Fibroblast of mammary gland (primary cell): ENCODE results near the gene PSMB8.
"Not testable (repeated sequence)": the region's sequence is repeated elsewhere in the genome, so short reads cannot be mapped to it uniquely, and the experiment has no call there.

Source experiments
- DNase-seq: peaks from one replicate; pipeline ENCODE4 v3.0.0-alpha.2; 2010; ENCODE audit warnings: low read depth
- H3K4me3 ChIP-seq: 2 replicates; pipeline ENCODE4 v1.5.1; 2011; ENCODE audit warnings: low read depth, mild to moderate bottlenecking, low read length, moderate library complexity; ENCODE audit not compliant: control insufficient read depth
- TF ChIP-seq, protein P1 (sequence below): conservative IDR thresholded peaks from 2 replicates; pipeline ENCODE4 v1.5.1; 2011; ENCODE audit warnings: low read depth, low read length, inconsistent platforms; ENCODE audit not compliant: control insufficient read depth, insufficient read depth

The PSMB8 gene

GRCh38 chr6:32816746-32817204, 27.1 kb downstream of the PSMB8 start, which contains the start of gene HLA-DOB:
HLA-DOB (minus strand) TSS chr6:32817002; CDS start chr6:32816951, 51 bp downstream.
- H3K4me3 ChIP-seq, result no peak within 1 kb of the TSS
- TF ChIP-seq, protein P1, sequence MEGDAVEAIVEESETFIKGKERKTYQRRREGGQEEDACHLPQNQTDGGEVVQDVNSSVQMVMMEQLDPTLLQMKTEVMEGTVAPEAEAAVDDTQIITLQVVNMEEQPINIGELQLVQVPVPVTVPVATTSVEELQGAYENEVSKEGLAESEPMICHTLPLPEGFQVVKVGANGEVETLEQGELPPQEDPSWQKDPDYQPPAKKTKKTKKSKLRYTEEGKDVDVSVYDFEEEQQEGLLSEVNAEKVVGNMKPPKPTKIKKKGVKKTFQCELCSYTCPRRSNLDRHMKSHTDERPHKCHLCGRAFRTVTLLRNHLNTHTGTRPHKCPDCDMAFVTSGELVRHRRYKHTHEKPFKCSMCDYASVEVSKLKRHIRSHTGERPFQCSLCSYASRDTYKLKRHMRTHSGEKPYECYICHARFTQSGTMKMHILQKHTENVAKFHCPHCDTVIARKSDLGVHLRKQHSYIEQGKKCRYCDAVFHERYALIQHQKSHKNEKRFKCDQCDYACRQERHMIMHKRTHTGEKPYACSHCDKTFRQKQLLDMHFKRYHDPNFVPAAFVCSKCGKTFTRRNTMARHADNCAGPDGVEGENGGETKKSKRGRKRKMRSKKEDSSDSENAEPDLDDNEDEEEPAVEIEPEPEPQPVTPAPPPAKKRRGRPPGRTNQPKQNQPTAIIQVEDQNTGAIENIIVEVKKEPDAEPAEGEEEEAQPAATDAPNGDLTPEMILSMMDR, result no peak
- DNase-seq, result peak; percentile 38

GRCh38 chr6:32815996-32816395, 27.9 kb downstream of the PSMB8 start:
- no peak overlapping the region for H3K4me3 ChIP-seq
- TF ChIP-seq, protein P1, result no peak
- no peak for DNase-seq

DNA sequence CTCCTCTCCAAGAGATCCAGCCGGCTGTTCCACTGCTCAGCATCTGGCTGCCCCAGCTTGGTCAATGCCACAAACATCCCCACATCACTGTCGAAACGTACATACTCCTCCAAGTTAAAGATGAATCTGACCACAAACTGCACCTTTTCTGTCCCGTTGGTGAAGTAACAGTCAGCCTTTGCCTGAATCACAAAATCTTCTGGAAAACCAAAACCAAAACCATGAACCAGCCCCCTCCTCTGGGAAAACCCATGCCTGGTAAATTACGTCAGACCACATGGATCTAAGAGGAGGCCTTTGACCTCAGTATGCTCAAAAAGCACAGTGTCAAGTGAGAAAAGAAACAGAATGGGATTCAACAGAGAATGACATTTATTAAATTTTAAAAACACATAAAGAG, 28.7 kb downstream of the PSMB8 start:
- DNase-seq, result peak; percentile 91
- no peak overlapping the region for H3K4me3 ChIP-seq
- TF ChIP-seq, protein P1, result no peak

GRCh38 chr6:32814145-32814544, 29.7 kb downstream of the PSMB8 start:
- TF ChIP-seq, protein P1, result no peak
- no peak overlapping the region for H3K4me3 ChIP-seq
- no peak for DNase-seq

DNA sequence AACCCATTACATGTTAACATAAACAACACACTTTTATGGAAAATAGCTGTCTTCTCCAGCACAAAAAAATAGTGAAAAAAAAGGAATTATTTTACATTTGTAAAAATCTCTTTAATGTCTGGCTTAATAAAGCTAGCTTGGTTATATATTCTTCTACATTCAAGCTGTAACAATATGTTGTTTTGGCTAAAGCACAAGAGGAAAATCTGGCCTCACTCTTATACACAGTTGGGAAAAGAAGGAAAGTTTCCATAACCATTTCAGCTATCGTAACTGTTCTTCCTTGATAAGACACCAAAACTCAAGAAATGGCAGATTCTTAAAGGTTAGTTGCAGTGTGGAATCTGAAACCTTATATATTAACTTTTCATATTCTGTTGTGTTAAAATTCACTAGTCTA, 34.7 kb downstream of the PSMB8 start:
- no peak for DNase-seq
- no peak overlapping the region for H3K4me3 ChIP-seq
- TF ChIP-seq, protein P1, result no peak

GRCh38 chr6:32807020-32807580, 36.7 kb downstream of the PSMB8 start:
- DNase-seq, result no peak
- no peak overlapping the region for H3K4me3 ChIP-seq
- TF ChIP-seq, protein P1, result no peak

- H3K4me3 ChIP-seq, DNase-seq: not testable (repeated sequence)
These were observed 38.4 kb downstream of the PSMB8 start for GRCh38 chr6:32805404-32805803.
